Liver (tissue), 9 donors: ENCODE results near the gene IFNA8. TPM values are rescaled to one million over a fixed set of nuclear protein-coding genes. Genes with fewer than 3 reads are reported as not detected.

ENCODE experiments used
- DNase-seq: peaks from one replicate; pipeline ENCODE4 v3.0.0-alpha.2; 2017; ENCODE audit warnings: low spot score
- H3K27ac ChIP-seq, 2 donors: one replicate each; pipeline ENCODE4 v1.7.0; 2013; ENCODE audit warnings: inconsistent platforms in 2 of 2, low read length in 2 of 2, control low read depth in 1 of 2, low read depth in 1 of 2, mild to moderate bottlenecking in 1 of 2
- H3K27me3 ChIP-seq, 4 donors: one replicate each; pipeline versions ENCODE4 v1.6.1 to v1.7.0; 2013; ENCODE audit warnings: low read length in 3 of 4, inconsistent platforms in 1 of 4, mild to moderate bottlenecking in 1 of 4, moderate library complexity in 1 of 4; ENCODE audit not compliant: control insufficient read depth in 4 of 4, insufficient read depth in 4 of 4
- H3K36me3 ChIP-seq, 4 donors: one replicate each; pipeline versions ENCODE4 v1.6.1 to v1.7.0; 2013; ENCODE audit warnings: low read length in 3 of 4, mild to moderate bottlenecking in 3 of 4, low read depth in 1 of 4, moderate library complexity in 1 of 4; ENCODE audit not compliant: control insufficient read depth in 4 of 4, insufficient read depth in 3 of 4
- H3K4me1 ChIP-seq, 4 donors: one replicate each; pipeline versions ENCODE4 v1.6.1 to v1.7.0; 2013; ENCODE audit warnings: low read length in 3 of 4, mild to moderate bottlenecking in 3 of 4, moderate library complexity in 1 of 4; ENCODE audit not compliant: control insufficient read depth in 4 of 4, insufficient read depth in 4 of 4
- H3K4me3 ChIP-seq, 3 donors: one replicate each; pipeline versions ENCODE4 v1.6.1 to v1.7.0; 2013; ENCODE audit warnings: low read length in 3 of 3, control low read depth in 1 of 3, low read depth in 1 of 3, mild to moderate bottlenecking in 1 of 3
- H3K9ac ChIP-seq, 2 donors: one replicate each; pipeline ENCODE4 v1.7.0; 2013; ENCODE audit warnings: low read length in 2 of 2, mild to moderate bottlenecking in 2 of 2, moderate library complexity in 2 of 2, control low read depth in 1 of 2, low read depth in 1 of 2
- H3K9me3 ChIP-seq, 4 donors: one replicate each; pipeline versions ENCODE4 v1.6.1 to v1.7.0; 2013; ENCODE audit warnings: low read length in 3 of 4; ENCODE audit not compliant: control insufficient read depth in 4 of 4
- ATF3 ChIP-seq: IDR thresholded peaks from 2 replicates; pipeline ENCODE4 v1.6.1; 2016; ENCODE audit warnings: antibody characterized with exemption
- CTCF ChIP-seq: fragments of 150-350 bp; IDR thresholded peaks from 2 replicates; pipeline ENCODE4 v1.5.1; 2017; ENCODE audit warnings: improper control_type of control experiment, low read depth, low read length; ENCODE audit not compliant: missing input control
- EGR1 ChIP-seq, 2 donors: IDR thresholded peaks; 2 replicates each; pipeline ENCODE4 v1.6.1; 2016 to 2018; ENCODE audit warnings: antibody characterized with exemption in 2 of 2, low read depth in 2 of 2
- FOXA1 ChIP-seq: IDR thresholded peaks from 2 replicates; pipeline ENCODE4 v1.6.1; 2016; ENCODE audit warnings: antibody characterized with exemption
- FOXA2 ChIP-seq: IDR thresholded peaks from 2 replicates; pipeline ENCODE4 v1.6.1; 2016; ENCODE audit warnings: antibody characterized with exemption
- GABPA ChIP-seq, 2 donors: IDR thresholded peaks in 1 of 2; conservative IDR thresholded peaks in 1 of 2; 2 replicates each; pipeline ENCODE4 v1.6.1; 2016; ENCODE audit warnings: antibody characterized with exemption in 2 of 2, mild to moderate bottlenecking in 1 of 2, moderate library complexity in 1 of 2
- HNF4G ChIP-seq: IDR thresholded peaks from 2 replicates; pipeline ENCODE4 v1.6.1; 2016; ENCODE audit warnings: antibody characterized with exemption
- MAX ChIP-seq: IDR thresholded peaks from 2 replicates; pipeline ENCODE4 v1.6.1; 2016; ENCODE audit warnings: antibody characterized with exemption
- NR2F2 ChIP-seq: IDR thresholded peaks from 2 replicates; pipeline ENCODE4 v1.6.1; 2016; ENCODE audit warnings: antibody characterized with exemption
- RAD21 ChIP-seq, 2 donors: IDR thresholded peaks; 2 replicates each; pipeline ENCODE4 v1.6.1; 2016; ENCODE audit warnings: antibody characterized with exemption in 2 of 2, mild to moderate bottlenecking in 2 of 2
- REST ChIP-seq: IDR thresholded peaks from 2 replicates; pipeline ENCODE4 v1.6.1; 2016; ENCODE audit warnings: antibody characterized with exemption, mild to moderate bottlenecking
- SP1 ChIP-seq: IDR thresholded peaks from 2 replicates; pipeline ENCODE4 v1.6.1; 2018; ENCODE audit warnings: antibody characterized with exemption, mild to moderate bottlenecking
- TAF1 ChIP-seq: conservative IDR thresholded peaks from 2 replicates; pipeline ENCODE4 v1.6.1; 2016; ENCODE audit warnings: antibody characterized with exemption, mild to moderate bottlenecking
- YY1 ChIP-seq: IDR thresholded peaks from 2 replicates; pipeline ENCODE4 v1.6.1; 2016; ENCODE audit warnings: antibody characterized with exemption, mild to moderate bottlenecking
- ZBTB33 ChIP-seq: IDR thresholded peaks from 2 replicates; pipeline ENCODE4 v1.6.1; 2016; ENCODE audit warnings: antibody characterized with exemption
- WGBS: extraction: QIAGEN DNeasy Blood & Tissue Kit; methylation state at CpG from one replicate; pipeline ENCODE4 v1.1.7; 2013; 5-methylcytosine and 5-hydroxymethylcytosine counted together
- polyA plus RNA-seq, 2 donors: library from polyadenylated mRNA; stranded (reverse) in 1 of 2; unstranded in 1 of 2; fragments of 200-250 nt in 1 of 2; fragments of >200 nt in 1 of 2; fragmentation: Nextera tagmentation in 1 of 2; extraction: Ambion mirVana in 1 of 2; gene quantifications; one replicate each; pipeline versions ENCODE4 v1.2.1 to v1.2.3, GENCODE V29; 2013 to 2015
- total RNA-seq, 2 donors: library from RNA; depleted of rRNA; stranded (reverse); fragments of >200 nt; gene quantifications; one replicate each; pipeline ENCODE4 v1.2.3, GENCODE V29; 2014
- donor health status: healthy.
- donor health status: healthy.
- donor health status: healthy.
- donor health status: healthy.
- donor health status: healthy.

Gene IFNA8
- total and polyA plus RNA-seq, 4 donors: not detected

- Histone ChIP-seq H3K27me3 (peaks cover 0 to 13% (median 0%) of the 10 kb centered on the region in 4 donors), H3K9ac (no peak overlapping the region), H3K4me3 (no peak overlapping the region), H3K4me1 (peaks cover 0 to 6% (median 0%) of the 10 kb centered on the region in 4 donors), H3K9me3 (no peaks in the 10 kb centered on the region), H3K27ac (no peak overlapping the region), H3K36me3 (no peaks in the 10 kb centered on the region)
- no peak for DNase-seq
- WGBS: 41% methylated on average over 5 of the region's 5 CpGs
- TF ChIP-seq HNF4G (no peak), CTCF (no peak), REST (no peak), ATF3 (no peak), FOXA2 (no peak), ZBTB33 (no peak), NR2F2 (no peak), YY1 (no peak), RAD21 (IDR thresholded peaks at IDR 0.05) (no peak), SP1 (no peak), TAF1 (no peak), EGR1 (IDR thresholded peaks at IDR 0.05; ENCODE audit: low read depth in 2 of 2) (no peak), FOXA1 (no peak)
These were observed 27.2 kb upstream of the IFNA8 start for GRCh38 chr9:21381448-21382339.

- peaks cover 0 to 6% (median 0%) of the 10 kb centered on the region in 4 donors for H3K4me1 ChIP-seq
- H3K9ac ChIP-seq: no peak overlapping the region
- H3K4me3 ChIP-seq: no peak overlapping the region
- H3K36me3 ChIP-seq: no peaks in the 10 kb centered on the region
- DNase-seq: no peak
- WGBS: 38% methylated on average over 4 of the region's 4 CpGs
- H3K27ac ChIP-seq: no peak overlapping the region
- H3K9me3 ChIP-seq: no peaks in the 10 kb centered on the region
- peaks cover 0 to 12% (median 2%) of the 10 kb centered on the region in 4 donors for H3K27me3 ChIP-seq
- TF ChIP-seq TAF1 (no peak), EGR1 (IDR thresholded peaks at IDR 0.05; ENCODE audit: low read depth in 2 of 2) (no peak), GABPA (IDR thresholded peaks at IDR 0.05 in 1 of 2, conservative IDR thresholded peaks at IDR 0.05 in 1 of 2) (no peak), ZBTB33 (no peak), SP1 (no peak), YY1 (no peak), REST (no peak), MAX (no peak)
These were observed 25.3 kb upstream of the IFNA8 start for GRCh38 chr9:21383627-21384026.
